ENCODE results near the gene MINDY4B.

Gene MINDY4B

DNA sequence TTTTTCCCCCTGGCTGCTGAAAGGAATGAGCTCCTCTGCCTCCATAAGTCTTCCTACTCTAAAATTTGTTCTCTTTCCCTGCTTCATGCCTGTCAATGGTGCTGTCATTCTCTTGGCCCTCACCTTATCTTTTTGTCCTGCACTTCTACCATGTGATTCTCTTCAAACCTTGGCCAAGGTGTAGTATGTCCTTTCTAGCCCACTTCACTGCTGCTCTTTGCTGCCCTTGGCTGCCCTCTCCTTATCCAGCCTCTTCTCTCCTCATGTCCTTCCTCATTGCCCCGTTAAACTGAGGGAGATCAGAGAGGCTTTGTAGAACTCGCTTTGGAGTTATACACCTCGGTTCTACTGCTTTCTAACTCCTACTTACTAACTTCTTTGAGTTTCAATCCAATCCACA is 19.7 kb downstream of the MINDY4B start:
- CTCF ChIA-PET = no interaction called here
- DNase-seq (ENCODE audit: extremely low spot score) = no peak
- POLR2A ChIA-PET = no interaction called here
- TF ChIP-seq FOXK2 (IDR thresholded peaks at IDR 0.05) (no peak), CTBP1 (IDR thresholded peaks at IDR 0.05; ENCODE audit: borderline replicate concordance) (no peak), SP1 (IDR thresholded peaks at IDR 0.05) (no peak), FOXM1 (IDR thresholded peaks at IDR 0.05; ENCODE audit: borderline replicate concordance) (no peak), BHLHE40 (IDR thresholded peaks at IDR 0.05; ENCODE audit: borderline replicate concordance) (no peak), LEF1 (IDR thresholded peaks at IDR 0.05; ENCODE audit: borderline replicate concordance) (no peak), ELF4 (IDR thresholded peaks at IDR 0.05) (no peak), TARDBP (IDR thresholded peaks at IDR 0.05) (no peak), HDGF (IDR thresholded peaks at IDR 0.05; ENCODE audit: borderline replicate concordance) (no peak), FOXA1 (IDR thresholded peaks at IDR 0.05) (no peak), ZNF384 (IDR thresholded peaks at IDR 0.05) (no peak), ARNT (IDR thresholded peaks at IDR 0.05) (no peak), NFRKB (IDR thresholded peaks at IDR 0.05) (no peak), SUZ12 (IDR thresholded peaks at IDR 0.05) (no peak), L3MBTL2 (conservative IDR thresholded peaks at IDR 0.05) (no peak)
- TF ChIP-seq, protein P1, sequence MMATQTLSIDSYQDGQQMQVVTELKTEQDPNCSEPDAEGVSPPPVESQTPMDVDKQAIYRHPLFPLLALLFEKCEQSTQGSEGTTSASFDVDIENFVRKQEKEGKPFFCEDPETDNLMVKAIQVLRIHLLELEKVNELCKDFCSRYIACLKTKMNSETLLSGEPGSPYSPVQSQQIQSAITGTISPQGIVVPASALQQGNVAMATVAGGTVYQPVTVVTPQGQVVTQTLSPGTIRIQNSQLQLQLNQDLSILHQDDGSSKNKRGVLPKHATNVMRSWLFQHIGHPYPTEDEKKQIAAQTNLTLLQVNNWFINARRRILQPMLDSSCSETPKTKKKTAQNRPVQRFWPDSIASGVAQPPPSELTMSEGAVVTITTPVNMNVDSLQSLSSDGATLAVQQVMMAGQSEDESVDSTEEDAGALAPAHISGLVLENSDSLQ (IDR thresholded peaks at IDR 0.05) = no peak

DNA sequence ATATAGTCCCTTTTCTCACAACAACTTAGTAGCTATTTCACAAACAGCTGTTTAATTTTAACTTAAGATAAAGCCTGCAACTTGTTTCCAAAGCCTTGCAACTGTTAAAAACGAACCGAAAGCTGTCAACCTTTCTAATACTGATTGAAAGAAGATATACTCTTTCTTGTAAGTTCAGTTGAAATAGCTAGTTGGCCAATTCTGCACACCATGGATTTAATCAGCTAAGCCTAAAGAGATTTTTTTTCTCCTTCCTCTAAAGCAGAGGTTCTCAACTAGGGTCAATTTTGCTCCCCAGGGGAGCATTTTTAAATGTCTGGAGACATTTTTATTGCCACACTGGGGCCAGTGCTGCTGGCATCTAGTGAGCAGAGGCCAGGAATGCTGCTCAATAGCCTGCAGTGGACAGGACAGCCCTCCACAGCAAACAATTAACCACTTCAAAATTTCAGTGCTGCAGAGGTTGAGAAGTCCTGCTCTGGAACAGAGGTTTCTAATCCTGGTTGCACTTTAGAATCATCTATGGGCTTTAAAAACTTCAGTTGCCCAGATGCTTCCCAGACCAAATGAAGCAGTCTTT is 26.2 kb downstream of the MINDY4B start:
- ChIA-PET POLR2A (no interaction called here), CTCF (interaction anchor here (1.2 kb wide), 1 partner anchor 16 kb away, joined by 3 read pairs; no protein-coding TSS in a partner anchor)
- TF ChIP-seq FOXA1 (IDR thresholded peaks at IDR 0.05) = no peak
- TF ChIP-seq, protein P1 (IDR thresholded peaks at IDR 0.05) = 0 out of 2 replicates have a peak, but pooled peaks have one; percentile 20
- no peak for DNase-seq (ENCODE audit: extremely low spot score)

DNA sequence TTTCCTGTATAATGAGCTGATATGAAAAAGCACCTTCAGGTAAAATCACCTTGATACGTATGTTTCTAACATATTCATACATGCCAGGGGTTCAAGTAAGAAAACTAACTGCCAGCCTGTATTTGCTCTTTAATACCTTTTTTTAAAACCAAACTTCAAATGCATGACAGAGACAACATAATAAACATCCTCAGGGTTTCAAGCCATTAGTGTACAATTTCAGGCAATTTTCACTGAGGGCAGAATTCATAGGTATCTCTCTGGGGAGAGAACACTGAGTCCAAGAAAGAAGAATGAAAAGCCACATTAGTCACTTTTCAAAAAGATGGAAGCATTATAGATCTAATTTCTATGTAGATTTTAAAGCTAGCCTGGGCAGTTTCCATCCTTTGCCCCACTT is 26.9 kb downstream of the MINDY4B start:
- POLR2A ChIA-PET = no interaction called here
- DNase-seq (ENCODE audit: extremely low spot score) = no peak
- TF ChIP-seq ARNT (IDR thresholded peaks at IDR 0.05) (no peak), HDGF (IDR thresholded peaks at IDR 0.05; ENCODE audit: borderline replicate concordance) (no peak), SUZ12 (IDR thresholded peaks at IDR 0.05) (no peak), FOXM1 (IDR thresholded peaks at IDR 0.05; ENCODE audit: borderline replicate concordance) (no peak), NFRKB (IDR thresholded peaks at IDR 0.05) (no peak), L3MBTL2 (conservative IDR thresholded peaks at IDR 0.05) (no peak), SP1 (IDR thresholded peaks at IDR 0.05) (no peak), ZNF384 (IDR thresholded peaks at IDR 0.05) (no peak), FOXK2 (IDR thresholded peaks at IDR 0.05) (no peak), ELF4 (IDR thresholded peaks at IDR 0.05) (no peak), BHLHE40 (IDR thresholded peaks at IDR 0.05; ENCODE audit: borderline replicate concordance) (no peak), LEF1 (IDR thresholded peaks at IDR 0.05; ENCODE audit: borderline replicate concordance) (no peak), FOXA1 (IDR thresholded peaks at IDR 0.05) (no peak), CTBP1 (IDR thresholded peaks at IDR 0.05; ENCODE audit: borderline replicate concordance) (no peak), TARDBP (IDR thresholded peaks at IDR 0.05) (no peak)
- TF ChIP-seq, protein P1 (IDR thresholded peaks at IDR 0.05) = no peak
- CTCF ChIA-PET = no interaction called here

DNA sequence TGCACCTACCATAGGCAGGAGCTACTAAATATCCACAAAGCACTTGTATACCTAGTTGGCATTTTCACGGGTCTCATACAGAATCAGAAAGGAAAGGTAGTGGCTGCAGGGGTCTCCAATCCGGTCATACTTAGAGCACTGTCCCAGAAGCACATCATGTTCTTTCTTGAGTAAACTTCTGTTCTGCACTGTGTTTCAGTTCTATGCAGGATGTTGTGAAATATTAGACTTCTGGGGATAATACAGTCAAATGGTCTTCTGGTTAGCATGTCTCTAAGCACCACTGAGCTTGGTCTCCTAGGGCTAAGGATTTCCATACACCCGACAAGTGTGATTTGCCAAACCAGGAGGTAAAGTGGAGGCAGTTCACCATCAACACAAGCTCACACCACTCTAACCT is 27.9 kb downstream of the MINDY4B start:
- no peak for DNase-seq (ENCODE audit: extremely low spot score)
- ChIA-PET CTCF (no interaction called here), POLR2A (no interaction called here)
- TF ChIP-seq ELF4 (IDR thresholded peaks at IDR 0.05) (no peak), HDGF (IDR thresholded peaks at IDR 0.05; ENCODE audit: borderline replicate concordance) (no peak), LEF1 (IDR thresholded peaks at IDR 0.05; ENCODE audit: borderline replicate concordance) (no peak), NFRKB (IDR thresholded peaks at IDR 0.05) (no peak), ARNT (IDR thresholded peaks at IDR 0.05) (no peak), CTBP1 (IDR thresholded peaks at IDR 0.05; ENCODE audit: borderline replicate concordance) (no peak), ZNF384 (IDR thresholded peaks at IDR 0.05) (no peak), SUZ12 (IDR thresholded peaks at IDR 0.05) (no peak), FOXK2 (IDR thresholded peaks at IDR 0.05) (no peak), SP1 (IDR thresholded peaks at IDR 0.05) (no peak), FOXA1 (IDR thresholded peaks at IDR 0.05) (no peak), L3MBTL2 (conservative IDR thresholded peaks at IDR 0.05) (no peak), FOXM1 (IDR thresholded peaks at IDR 0.05; ENCODE audit: borderline replicate concordance) (no peak), BHLHE40 (IDR thresholded peaks at IDR 0.05; ENCODE audit: borderline replicate concordance) (no peak), TARDBP (IDR thresholded peaks at IDR 0.05) (no peak)
- TF ChIP-seq, protein P1 (IDR thresholded peaks at IDR 0.05) = no peak

DNA sequence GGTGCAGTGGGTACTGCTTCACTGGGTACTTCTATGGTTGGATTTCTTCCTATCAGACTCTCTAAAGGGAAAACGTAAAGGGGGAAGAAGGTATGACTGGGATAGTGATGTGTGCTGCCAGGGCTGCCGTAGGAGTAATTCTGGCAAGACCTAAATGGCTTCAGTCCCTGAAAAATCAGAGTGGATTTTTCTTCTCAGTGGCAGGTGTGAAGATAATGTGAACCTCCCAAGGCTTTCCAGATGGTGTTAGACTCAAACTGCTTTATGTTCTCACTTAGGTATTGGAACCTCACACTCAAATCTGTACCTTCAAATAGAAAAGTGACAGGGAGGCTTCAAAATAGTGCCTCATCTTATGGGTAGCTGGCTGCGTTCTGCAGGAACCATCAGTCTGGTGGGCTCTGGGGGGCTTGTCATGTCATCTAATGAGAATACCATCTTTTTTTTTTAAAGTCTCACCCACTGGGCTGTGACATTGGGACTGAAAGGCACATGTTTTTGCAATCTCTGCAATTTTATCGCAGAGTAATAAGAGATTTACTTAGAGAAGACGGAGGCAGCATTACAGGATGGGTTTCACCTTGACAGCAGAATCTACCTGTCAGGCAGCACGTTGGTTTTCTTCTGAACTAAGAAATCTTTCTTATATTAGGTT is 28.5 kb downstream of the MINDY4B start:
- no peak for DNase-seq (ENCODE audit: extremely low spot score)
- CTCF ChIA-PET = no interaction called here
- TF ChIP-seq SP1 (IDR thresholded peaks at IDR 0.05) (no peak), BHLHE40 (IDR thresholded peaks at IDR 0.05; ENCODE audit: borderline replicate concordance) (no peak), ZNF384 (IDR thresholded peaks at IDR 0.05) (no peak), FOXA1 (IDR thresholded peaks at IDR 0.05) (no peak), L3MBTL2 (conservative IDR thresholded peaks at IDR 0.05) (no peak), NFRKB (IDR thresholded peaks at IDR 0.05) (no peak), HDGF (IDR thresholded peaks at IDR 0.05; ENCODE audit: borderline replicate concordance) (no peak), SUZ12 (IDR thresholded peaks at IDR 0.05) (no peak), ELF4 (IDR thresholded peaks at IDR 0.05) (no peak), TARDBP (IDR thresholded peaks at IDR 0.05) (no peak), ARNT (IDR thresholded peaks at IDR 0.05) (no peak), FOXK2 (IDR thresholded peaks at IDR 0.05) (no peak), CTBP1 (IDR thresholded peaks at IDR 0.05; ENCODE audit: borderline replicate concordance) (no peak), LEF1 (IDR thresholded peaks at IDR 0.05; ENCODE audit: borderline replicate concordance) (no peak), FOXM1 (IDR thresholded peaks at IDR 0.05; ENCODE audit: borderline replicate concordance) (no peak)
- TF ChIP-seq, protein P1 (IDR thresholded peaks at IDR 0.05) = no peak
- POLR2A ChIA-PET = no interaction called here

All from HEK293T (cell line).